Frontal cortex (tissue), 4 donors: ENCODE measurements around the gene ABCA2. TPM values are rescaled to one million over a fixed set of nuclear protein-coding genes. Genes with fewer than 3 reads are reported as not detected.

Source experiments
- DNase-seq, 2 donors: peaks; one replicate each; pipeline ENCODE4 v3.0.0; 2012; ENCODE audit warnings: low spot score in 2 of 2
- FAIRE-seq: peaks from 2 replicates; lab custom pipeline; 2012; peaks lifted over from hg19 to GRCh38; lab: Jason Lieb, UNC
- total RNA-seq: library from RNA; depleted of rRNA; stranded (reverse); fragments of >200 nt; gene quantifications from one replicate; pipeline ENCODE4 v1.2.3, GENCODE V29; 2014
- donor health status: control.
- donor health status: control.
- donor health status: control.

Gene ABCA2
- total RNA-seq, 1 donor from 2014 or later = 20.8 TPM

DNA sequence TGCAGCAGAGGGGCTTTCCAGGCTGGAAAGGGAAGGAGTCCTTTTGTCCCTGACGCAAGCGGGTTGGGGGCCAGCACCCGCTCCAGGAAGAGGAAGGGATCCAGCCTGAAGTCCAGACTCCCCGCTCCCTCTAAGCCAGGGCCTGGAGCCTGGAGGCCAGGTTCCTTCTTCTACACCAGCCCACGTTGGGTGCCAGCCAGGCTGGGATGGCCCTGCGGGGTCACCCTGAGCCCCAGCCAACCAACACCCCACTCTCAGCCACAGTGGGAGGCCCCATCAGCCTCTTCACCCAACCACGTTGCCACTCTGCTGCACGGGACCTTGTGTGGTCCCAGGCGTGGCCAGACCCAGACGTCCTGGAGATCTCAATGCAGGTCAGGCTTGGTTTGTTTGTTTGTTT is 4.8 kb upstream of the ABCA2 start:
- DNase-seq (no peak), FAIRE-seq (no peak)

DNA sequence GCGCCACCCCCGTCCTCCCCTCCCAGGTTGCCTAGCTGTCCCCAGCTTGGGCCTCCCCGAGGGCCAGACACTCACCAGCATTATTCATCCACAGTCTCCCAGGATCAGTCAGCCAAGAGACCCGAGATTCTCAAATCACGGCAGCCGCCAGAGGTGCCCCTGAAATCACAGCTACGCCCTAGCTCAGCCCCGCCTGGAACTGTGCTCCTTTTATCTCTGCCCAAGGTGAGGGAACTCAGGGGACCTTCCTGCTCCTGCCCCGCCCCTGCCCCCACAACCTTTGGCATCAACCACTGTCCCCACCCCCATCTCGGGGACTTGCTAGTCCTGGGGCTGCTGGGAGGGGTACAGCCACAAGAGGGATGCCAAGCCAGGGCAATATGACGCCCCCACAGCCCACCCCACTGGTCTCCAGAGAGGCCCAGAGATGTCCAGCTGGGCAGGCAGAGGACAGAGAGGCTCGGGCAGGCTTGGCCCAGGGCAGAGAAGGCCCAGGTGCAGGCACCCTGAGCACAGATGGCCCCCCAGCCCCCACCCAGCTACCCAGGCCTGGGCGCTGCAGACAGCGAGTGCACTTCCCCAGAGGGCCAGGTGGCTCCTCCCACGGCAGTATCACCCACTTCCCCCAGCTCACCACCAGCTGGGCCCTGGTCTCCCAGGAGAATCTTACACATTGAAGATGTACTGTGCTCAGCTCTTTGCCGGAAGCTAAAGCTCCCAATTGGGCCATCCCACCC is 4.0 kb upstream of the ABCA2 start, which contains the start of gene FUT7:
FUT7 (minus strand) TSS at position 185 of the 737 bp plus-strand sequence; CDS start at position 88, 97 bp downstream.
- no peak for DNase-seq
- FAIRE-seq = no peak

DNA sequence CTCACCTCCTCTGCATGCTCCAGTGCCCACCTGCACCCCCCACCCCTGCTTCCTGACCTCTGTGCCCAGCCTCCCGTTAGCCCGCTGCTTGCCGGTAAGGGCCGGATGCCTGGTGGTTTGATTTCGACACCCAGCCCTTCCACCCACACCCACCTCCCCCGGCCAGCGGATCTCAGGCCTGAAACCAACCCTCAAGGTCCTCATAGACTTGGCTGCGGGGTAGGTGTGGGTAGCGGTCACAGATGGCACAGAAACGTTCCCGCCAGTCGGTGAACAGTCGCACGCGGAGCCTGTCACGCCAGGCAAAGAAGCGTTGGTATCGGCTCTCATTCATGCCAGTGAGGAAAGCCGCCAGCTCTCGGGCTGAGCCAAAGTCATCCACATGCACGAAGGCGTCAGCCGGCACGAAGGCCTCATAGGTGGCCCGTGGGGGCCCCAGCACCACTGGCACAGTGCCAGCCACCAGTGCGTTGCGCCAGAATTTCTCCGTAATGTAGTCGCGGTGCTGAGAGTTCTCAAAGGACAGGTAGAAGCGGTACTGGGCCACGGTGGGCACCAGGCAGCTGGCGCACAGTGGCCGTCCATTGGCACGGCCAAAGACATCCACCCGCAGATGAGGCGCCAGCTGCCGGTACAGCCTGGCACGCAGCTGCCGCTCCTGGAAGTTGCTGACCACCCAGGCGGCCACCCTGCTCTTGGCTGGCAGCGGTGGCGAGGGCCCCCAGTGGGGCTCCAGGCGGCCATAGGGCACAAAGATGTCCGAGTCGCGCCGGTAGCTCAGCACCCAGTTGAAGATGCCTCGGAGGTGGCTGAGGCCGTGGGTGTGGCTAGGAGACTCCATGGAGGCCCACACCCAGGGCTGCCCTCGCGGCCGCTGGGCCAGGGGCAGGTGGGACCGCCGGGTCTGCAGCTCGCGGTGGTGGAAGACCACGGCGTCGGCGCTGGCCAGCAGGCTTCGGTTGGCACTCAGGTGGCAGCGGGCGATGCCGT is 2.8 kb upstream of the ABCA2 start:
- FAIRE-seq (no peak), DNase-seq (no peak)

DNA sequence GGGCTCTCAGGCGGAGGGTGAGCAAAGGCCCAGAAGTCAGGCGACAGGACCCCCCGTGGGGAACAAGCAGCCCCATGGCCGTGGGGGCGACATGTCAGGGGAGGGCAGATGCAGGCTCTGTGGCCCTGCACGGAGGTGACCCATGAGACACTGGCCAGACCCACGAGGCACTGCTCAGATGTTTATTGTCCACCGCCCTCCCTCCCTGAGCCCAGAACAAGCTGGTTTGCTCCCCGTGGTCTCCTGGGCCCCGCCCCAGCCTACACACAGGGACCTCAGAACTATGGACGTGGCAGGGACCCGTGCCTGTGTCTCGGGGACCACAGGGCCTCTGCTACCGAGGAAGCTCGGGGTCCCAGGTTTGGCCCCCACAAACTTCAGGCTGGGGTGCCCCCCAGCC is 2.0 kb upstream of the ABCA2 start:
- DNase-seq = no peak
- FAIRE-seq = no peak

DNA sequence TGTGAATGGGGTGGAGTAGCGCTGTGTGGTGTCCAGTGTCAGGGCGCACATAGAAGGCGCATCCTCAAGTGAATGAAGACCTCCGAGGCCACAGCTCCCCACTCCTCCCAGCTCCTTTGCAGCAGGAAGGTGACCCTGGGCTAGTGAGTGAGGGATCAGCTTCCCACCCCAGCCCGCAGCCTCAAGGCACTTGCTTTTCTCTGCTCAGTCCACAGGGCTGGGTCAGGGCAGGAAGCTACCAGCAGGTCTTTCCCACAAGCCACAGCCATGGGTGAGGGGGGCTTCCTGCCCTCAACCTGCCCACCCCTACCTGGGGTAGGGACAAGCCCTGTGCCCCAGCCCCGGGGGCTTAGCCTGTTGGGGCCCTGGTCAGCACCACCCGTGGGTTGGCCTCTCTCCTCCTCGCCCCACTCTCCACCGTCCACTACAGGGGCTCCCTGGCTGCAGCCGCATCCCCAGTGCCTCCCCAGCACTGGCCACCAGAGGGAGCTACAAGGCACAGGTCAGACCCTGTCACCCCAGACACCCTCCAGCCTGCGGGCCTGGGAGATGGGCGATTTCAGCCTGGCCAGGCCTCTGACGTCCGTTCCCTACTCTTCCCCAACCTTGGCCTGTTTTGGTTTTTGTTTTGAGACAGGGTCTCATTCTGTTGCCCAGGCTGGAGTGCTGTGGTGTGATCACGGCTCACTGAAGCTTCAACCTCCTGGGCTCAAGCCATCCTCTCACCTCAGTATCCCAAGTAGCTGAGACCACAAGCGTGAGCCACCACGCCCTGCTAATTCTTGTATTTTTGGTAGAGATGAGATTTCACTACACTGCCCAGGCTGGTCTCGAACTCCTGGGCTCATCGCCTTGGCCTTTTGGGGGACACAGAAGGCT is 1.3 kb upstream of the ABCA2 start:
- DNase-seq (peak; percentile 68 to 70), FAIRE-seq (no peak)

DNA sequence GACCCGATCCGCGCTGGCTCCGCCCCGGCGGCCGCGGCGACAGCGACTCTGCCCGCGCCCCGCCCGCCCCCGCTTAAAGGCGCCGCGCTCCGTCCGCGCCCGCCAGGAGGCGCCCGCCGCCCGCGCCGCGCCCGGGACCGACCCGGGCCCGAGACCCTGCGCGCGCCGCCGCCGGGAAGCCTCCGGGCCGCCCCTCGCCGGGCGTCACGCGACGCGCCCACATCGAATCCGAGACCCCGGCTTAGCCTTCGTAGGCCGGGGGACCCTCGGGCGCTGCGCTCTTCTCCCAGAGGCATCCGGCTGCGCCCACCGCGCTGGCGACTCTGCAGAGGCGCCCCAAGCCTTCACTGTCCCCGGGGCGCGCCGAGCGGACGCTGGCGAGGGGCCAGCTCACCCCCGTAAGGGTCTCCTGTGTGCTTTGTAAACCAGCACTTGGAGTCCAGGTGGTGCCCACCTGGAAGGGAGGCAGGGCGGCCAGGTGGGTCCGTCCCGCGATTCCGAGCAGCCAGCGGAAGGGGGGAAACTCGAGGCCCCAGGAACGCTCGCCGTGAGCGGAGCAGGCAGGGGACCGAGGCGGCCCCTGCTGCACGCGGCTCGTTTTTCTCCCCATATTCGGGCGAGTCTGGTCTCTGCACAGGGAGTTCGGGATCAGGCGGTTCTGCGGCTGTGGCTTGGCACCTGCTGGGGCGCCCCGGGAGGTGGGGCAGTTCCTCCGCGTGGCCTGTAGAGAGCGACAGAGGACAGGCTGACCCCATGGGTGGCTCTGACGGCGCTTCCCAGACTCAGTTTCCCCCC is 423 bp upstream of the ABCA2 start:
- FAIRE-seq = no peak
- peak; percentile 82 to 88 for DNase-seq

DNA sequence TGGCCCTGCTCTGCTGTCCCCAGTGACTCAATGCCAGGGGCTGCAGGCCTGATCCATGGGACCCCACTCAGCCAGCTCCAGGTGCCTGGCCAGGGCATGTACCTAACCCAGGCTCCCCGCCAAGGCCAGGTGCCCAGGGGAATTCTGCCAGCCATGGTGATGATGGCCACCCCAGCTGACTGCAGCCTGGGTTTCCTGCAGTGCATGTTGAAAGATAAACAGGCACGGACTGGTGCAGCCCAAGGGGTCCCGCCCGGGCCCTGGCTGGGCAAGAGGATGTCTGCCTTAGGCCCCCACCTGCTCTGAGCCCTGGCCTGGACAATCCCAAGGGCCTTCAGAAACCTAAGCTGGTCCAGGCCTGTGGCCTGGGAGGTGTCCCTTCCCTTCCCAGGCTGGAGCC is 1.2 kb downstream of the ABCA2 start:
- no peak for DNase-seq
- FAIRE-seq = no peak

DNA sequence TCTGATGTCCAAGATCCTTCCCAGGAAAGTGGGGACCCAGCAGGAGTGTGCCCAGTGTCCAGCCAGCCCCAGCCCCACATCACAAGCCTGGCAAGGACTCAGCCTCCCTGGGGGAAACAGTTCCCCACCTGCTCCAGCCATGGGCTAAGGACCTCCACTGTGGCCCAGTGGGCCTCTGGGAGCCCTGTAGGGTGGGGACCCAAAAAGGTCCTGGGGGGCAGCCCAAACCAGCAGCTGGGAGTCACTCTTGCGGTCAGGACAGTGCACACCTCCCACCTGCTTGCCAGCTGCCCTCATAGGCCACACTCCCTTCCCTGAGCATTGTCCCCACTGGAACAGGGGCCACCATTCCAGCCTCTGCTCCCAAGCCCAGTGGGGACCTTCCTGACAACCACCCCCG is 1.7 kb downstream of the ABCA2 start:
- DNase-seq = no peak
- FAIRE-seq = no peak

DNA sequence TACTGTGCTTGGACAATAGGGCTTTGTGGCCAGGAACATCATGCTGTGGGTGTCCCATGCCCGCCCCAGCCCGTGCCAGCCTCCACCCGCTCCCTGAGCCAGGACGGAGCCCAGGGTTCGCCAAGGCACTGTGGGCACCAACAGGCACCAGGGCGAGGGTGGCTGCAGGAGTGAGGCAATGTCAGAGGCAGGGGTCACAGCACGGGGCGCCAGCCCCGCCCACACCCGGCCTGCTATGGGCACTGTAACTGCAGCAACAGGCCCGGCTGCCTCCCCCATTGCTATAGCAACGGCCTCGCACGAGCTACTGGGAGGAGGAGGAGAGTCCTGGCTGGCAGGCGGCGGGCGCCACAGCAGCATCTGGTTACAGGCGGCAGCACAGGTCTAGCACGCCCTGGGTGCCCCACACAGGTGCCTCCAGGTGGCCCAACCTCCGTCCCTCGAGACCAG is 2.5 kb downstream of the ABCA2 start:
- peak; percentile 56 to 77 for DNase-seq
- peak; percentile 85 for FAIRE-seq

DNA sequence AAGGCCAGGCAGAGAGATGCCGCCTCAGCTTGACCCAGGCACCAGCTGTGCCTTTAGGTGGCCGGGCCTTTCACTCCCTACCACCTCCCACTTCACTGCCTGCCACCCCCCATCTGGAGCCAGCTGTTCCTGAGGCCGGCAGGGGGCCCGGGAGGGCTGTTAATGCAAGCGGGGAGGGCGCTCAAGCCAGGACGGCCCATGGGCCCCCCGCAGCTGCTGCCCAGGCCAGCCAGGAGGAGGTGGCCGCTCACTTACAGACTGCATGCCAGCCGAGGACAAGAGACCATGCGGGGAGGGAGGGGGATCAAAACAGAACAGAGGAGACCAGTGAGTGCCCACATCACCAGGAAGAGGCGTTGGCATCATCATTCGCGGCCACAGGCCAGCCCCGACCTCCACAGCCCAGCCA is 4.5 kb downstream of the ABCA2 start:
- FAIRE-seq (no peak), DNase-seq (no peak)

DNA sequence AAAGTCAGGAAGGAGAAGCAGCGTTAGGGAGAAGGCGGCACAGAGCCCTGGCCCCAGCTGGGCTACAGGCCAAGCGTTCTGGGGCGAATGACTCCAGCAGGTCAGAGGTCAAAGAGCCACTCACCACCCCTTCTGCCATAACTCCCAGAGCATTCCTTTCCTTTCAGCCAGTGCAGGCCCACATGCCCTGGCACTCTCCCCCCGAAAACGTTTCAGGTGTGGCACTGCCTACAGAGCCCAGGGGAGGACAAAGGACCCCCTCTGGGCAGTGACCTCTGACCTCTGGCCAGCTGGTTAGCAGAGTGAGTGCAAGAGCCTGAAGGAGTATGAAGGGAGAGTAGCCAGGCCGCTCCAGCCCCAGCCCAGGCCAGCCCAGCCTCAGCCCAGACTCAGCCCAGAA is 4.9 kb downstream of the ABCA2 start:
- FAIRE-seq = no peak
- no peak for DNase-seq

DNA sequence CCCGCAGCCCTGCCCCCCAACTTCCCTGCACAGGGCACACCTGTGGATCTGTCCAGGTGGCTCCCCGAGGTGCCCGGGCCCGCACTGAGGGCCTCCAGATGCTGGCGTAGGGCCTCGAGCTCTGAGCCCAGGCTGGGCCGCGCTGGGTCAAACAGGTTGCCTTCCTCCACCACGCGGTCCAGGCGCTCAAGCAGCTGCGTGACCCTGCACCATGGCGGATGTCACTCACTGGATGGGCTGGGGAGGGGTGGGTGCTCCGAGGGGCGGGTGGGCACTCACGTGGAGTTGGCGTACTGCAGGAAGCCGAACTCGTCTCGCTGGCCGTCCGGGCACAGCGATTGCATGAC is 5.4 kb downstream of the ABCA2 start:
- DNase-seq = no peak
- no peak for FAIRE-seq

DNA sequence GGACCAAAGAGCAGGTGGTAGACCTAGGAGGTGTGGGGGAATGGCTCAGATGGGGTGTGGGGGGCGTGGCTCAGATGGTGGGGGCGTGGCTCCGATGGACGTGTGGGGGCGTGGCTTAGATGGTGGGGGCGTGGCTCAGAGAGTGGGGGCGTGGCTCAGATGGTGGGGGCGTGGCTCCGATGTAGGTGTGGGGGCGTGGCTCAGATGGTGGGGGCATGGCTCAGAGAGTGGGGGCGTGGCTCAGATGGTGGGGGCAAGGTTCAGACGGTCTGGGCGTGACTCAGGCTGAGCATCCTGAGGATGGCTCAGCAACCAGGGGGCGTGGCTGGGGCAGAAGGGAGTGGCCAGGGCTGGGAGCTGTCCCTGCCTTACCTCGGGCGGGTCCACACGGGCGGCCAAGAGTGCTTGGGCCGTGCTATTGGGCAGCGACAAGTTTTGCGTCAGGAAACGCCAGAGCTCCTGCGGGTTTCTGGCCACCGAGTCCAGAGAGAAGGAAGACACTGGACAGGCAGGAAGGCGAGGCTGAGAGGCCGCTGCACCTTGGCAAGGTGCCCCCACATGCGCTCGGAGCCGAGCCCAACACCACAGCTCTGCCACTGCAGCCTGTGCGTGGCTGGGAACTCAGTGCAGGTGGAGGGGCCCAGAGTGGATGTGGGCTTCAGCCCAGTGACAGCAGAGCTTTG is 5.9 kb downstream of the ABCA2 start:
- FAIRE-seq (no peak), DNase-seq (peak; percentile 62 to 74)

DNA sequence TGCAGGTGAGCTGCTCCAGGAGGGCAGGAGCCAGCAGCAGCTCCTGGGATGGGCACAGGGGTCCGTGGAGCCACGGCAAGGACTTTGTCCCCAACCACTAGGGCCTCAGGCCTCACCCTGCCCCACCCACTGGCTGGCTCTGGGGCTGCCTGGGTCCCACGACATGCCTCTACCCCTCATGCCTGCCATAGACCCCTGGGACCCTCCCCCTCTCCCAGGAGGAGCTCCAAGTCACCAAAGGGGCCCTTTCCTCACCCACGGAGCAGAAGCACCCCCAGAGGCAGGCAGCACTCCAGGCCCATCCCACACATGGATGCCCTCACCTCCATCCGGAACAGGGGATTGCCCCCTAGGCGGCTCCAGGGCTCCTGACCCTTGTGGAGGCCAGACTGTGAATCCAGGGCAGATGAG is 6.5 kb downstream of the ABCA2 start:
- no peak for DNase-seq
- FAIRE-seq = no peak

DNA sequence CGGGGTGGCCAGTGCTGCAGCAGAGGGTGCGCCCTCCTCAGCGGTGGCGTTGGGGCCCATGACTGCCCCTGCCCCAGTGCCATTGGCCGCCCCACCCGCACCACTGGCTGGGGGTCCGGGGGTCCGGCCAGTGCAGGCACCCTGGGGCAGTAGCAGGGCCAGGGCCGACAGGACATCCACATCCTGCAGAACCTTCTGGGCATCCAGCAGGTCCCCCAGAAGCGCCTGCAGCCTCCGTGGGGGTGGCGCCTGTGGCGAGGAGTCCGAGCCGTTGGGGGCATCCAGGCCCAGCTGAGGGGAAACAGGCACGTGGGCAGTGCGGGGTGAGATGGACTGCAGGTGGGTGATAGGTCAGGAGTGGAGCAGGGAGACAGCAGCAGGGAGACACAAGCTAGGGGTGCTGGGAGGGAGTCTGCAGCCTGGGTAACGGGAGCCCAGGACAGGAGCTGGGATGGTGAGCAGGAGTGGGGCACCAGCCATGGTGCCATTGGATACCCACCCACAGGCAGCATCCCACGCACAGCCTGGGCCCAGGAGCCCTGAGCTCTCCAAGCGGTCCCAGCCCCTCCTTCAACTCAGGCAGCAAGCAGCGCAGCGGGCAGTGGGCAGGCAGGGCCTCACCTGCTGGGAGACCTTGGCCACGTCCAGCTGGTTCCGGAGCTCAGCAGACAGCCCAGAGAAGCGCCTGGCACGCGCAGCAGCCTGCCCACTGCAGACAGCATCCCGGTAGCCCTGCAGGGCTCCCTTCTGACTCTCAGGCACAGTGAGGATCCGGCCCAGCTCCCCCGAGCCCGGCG is 7.1 kb downstream of the ABCA2 start:
- no peak for DNase-seq
- no peak for FAIRE-seq

DNA sequence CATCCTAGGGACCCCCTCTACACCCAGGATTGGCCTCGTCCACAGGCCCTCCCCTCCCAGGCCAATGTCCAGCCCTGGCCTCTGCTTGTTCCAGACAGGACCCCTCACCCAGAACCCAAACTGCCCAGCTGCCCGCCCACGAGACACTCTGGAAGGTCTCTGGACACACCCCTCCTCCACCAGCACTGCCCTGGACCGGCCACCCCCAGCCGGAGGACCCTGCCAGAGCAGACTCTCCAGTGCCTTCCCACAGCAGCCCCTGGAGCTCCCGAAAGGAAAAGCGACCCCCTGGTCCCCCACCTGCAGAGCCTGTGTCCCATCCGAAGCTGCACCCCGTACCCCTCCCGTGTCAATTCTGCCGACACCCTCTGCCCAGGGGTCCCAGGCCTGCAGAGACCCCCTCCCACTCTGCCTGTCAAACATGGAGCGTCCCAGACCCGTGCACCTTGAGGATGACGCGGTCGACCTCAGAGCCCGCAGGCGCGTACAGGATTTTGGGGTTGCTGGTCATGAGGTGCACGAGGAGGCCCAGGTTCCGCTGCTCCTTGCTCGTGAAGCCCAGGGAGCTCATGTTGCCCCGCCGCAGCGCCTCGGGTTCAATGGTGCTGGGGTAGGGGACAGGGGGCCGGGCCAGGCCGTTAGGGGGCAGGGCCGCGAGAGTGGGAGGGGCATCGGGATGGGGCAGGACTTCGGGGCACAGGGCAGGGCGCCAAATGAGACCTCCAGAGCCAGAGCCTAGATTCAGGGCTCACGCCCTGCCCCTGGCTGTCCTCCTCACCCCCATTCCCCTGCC is 8.0 kb downstream of the ABCA2 start:
- DNase-seq (no peak), FAIRE-seq (no peak)
